A673 (cell line): ENCODE measurements around the gene ARHGAP26.

Experiments
- CTCF ChIP-seq: fragments of 300-800, 200-600 bp; sonication (generic); conservative IDR thresholded peaks from 2 replicates; pipeline ENCODE4 v1.5.1; 2017; ENCODE audit warnings: low read depth, mild to moderate bottlenecking, antibody characterized with exemption, low read length, moderate library complexity, mixed read lengths
- EZH2 ChIP-seq: fragments of 200-600 bp; sonication (generic); IDR thresholded peaks from 2 replicates; pipeline ENCODE4 v1.6.1; 2017; ENCODE audit warnings: borderline replicate concordance, low read depth, mild to moderate bottlenecking, mixed read lengths, antibody characterized with exemption, low read length; ENCODE audit not compliant: poor library complexity, severe bottlenecking

DNA sequence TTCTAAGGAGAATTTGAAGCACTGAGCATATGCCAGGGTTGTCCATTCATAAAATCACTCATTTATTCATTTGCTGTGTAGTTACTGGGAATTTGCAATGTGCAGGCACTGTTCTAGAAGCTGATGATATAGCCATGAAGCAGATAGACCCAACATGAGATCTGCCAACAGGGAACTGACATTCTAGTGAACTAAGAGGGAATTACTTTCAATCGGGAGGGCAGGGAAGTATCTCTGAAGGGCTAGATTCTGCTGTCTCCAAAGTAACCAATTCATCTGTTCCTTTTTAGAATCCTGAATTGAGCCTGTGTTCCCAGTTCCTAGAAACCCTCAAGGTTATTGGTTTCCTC is 11.4 kb upstream of the ARHGAP26 start:
- no peak for TF ChIP-seq CTCF
- TF ChIP-seq EZH2, result no peak
